KOPT-K1 (cell line): ENCODE results near the gene ILDR1.

ENCODE experiments used
- H3K27ac ChIP-seq: fragments of 200-600 bp; sonication (generic); 2 replicates; pipeline ENCODE4 v1.5.1; 2016; ENCODE audit warnings: antibody characterized with exemption, mild to moderate bottlenecking, low read depth, low read length; ENCODE audit not compliant: poor library complexity, severe bottlenecking
- H3K36me3 ChIP-seq: fragments of 200-600 bp; sonication (generic); 2 replicates; pipeline ENCODE4 v1.5.1; 2017; ENCODE audit warnings: antibody characterized with exemption, mild to moderate bottlenecking, low read length, moderate library complexity; ENCODE audit not compliant: insufficient read depth
- H3K9me3 ChIP-seq: fragments of 200-600 bp; sonication (generic); 2 replicates; pipeline ENCODE4 v1.5.1; 2017; ENCODE audit warnings: antibody characterized with exemption, low read length, mild to moderate bottlenecking; ENCODE audit not compliant: insufficient read depth, poor library complexity, severe bottlenecking

The ILDR1 gene

DNA sequence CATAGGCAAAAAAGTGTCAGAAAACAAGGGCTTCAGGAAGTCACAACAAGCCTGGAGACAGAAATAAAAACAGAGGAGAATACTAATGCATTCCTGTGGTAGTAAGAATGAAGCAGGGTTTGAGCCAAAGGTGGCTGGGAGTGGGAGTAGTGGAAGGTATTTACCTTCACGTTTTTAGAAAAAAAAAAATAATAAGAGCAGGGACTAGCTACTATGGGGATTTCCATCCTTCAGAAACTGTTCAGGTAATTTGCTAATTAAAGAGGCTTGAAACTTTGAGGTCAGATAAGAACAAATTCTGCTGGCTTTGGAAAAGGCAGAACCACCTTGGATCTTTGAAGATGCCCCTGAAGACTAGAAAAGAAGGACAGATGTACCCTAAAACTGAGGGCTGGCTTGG lies 18.4 kb downstream of the ILDR1 start:
- H3K27ac ChIP-seq, result no peak overlapping the region

DNA sequence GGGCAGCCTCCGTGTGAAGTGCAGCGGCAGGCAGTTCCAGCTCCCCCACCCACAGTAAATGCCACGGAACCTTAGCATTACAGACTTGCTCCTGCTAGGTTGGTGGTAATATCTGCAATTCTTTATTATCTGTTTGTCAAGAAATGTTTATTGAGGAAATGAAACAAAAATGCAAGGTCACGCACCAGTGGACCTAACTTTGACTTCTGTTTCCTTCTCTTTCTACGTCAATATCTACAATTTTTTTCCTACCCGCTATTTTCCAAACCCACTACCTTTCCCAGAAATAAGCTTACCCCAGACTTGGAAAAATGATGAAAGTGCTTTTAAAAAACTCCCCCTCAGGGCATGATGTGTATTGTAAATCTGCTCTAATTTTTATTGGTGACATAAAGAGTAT lies 18.9 kb downstream of the ILDR1 start:
- Histone ChIP-seq H3K27ac (no peak overlapping the region), H3K9me3 (no peaks in the 10 kb centered on the region), H3K36me3 (no peaks in the 10 kb centered on the region)

More for the DNA sequence above, 18.4 kb downstream of the ILDR1 start:
- Histone ChIP-seq H3K36me3 (no peaks in the 10 kb centered on the region), H3K9me3 (no peaks in the 10 kb centered on the region)

DNA sequence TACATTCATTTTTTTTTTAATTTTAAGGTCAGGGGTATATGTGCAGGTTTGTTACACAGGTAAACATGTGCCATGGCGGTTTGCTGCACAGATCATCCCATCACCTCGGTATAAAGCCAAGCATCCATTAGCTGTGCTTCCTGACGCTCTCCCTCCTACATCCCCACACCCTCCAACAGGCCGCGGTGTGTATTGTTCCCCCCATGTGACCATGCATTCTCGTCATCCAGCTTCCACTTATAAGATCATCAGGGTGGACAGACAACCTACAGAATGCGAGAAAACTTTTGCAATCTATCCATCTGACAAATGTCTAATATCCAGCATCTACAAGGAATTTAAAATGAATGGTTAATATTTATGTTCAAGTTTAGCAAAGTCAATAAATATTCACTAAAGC lies 19.4 kb downstream of the ILDR1 start:
- Histone ChIP-seq H3K27ac (no peak overlapping the region), H3K36me3 (no peaks in the 10 kb centered on the region), H3K9me3 (no peaks in the 10 kb centered on the region)

DNA sequence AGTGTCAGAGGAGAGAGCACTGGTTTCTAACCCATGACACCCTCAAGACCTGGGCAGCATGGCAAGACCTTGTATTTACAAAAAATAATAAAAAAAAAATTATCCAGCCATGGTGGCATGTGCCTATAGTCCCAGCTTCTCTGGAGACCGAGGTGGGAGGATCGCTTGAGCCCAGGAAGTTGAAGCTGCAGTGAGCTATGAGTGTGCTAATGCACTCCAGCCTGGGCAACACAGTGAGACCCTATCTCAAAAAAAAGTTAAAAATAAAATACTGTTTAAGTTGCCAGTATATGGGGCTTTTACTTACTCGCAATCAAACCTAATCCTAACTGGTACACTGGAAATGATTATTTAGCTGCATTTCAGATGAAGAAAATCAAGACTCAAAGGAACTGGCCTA lies 20.2 kb downstream of the ILDR1 start:
- no peak overlapping the region for H3K27ac ChIP-seq
- no peaks in the 10 kb centered on the region for H3K9me3 ChIP-seq
- H3K36me3 ChIP-seq, result no peaks in the 10 kb centered on the region

DNA sequence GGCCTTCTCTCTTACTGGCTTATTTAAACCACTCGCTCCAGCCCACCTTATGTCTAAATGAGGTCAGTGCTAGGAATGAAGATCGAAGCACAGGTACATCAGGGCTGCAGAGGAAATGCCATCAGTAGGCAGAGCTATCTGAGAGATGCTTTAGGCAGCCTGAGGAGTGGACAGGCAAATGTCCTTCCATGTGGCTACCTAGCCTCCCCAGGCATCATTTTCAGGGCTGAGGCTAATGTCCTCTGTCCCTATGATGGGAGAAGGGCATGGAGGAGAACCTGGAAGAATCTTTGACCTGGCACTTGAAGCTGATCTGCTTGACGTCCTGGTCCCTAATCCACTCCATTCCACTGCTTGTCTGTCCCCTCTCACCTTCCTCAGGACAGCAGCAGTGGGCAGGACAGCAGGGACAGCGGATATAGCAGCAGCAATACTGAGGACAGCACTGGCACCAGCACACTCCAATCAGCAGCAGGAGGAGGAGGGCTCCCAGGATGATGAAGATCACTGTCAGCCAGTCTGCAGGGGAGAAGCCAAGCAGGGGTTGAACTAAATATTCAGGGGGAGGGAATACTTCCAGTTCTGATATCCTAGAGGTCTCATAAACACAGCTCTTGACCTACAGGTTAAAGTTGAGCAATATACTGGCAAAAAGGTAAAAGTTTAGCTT lies 21.0 kb downstream of the ILDR1 start:
- H3K27ac ChIP-seq, result no peak overlapping the region

DNA sequence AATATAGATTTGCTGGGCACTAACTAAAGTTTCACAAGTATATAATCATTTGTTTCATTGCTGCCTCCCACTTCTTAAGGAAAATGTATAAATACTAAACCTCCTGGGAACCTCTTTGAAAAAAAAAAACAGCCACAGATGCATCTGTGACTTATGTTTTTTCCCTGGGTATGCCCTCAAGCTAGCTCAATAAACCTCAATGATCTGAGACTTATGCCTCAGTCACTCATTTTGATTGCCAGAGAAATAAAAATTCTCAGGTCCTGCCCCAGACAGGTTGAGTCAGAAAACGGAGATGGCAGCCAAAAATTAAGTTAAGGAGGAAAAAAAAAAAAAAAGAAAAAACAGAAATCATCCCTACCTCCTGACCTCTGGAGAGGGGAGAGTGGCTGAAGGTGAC lies 22.1 kb downstream of the ILDR1 start:
- H3K9me3 ChIP-seq, result no peaks in the 10 kb centered on the region
- H3K36me3 ChIP-seq, result no peaks in the 10 kb centered on the region
- H3K27ac ChIP-seq, result no peak overlapping the region

More for the DNA sequence above, 21.0 kb downstream of the ILDR1 start:
- Histone ChIP-seq H3K36me3 (no peaks in the 10 kb centered on the region), H3K9me3 (no peaks in the 10 kb centered on the region)

DNA sequence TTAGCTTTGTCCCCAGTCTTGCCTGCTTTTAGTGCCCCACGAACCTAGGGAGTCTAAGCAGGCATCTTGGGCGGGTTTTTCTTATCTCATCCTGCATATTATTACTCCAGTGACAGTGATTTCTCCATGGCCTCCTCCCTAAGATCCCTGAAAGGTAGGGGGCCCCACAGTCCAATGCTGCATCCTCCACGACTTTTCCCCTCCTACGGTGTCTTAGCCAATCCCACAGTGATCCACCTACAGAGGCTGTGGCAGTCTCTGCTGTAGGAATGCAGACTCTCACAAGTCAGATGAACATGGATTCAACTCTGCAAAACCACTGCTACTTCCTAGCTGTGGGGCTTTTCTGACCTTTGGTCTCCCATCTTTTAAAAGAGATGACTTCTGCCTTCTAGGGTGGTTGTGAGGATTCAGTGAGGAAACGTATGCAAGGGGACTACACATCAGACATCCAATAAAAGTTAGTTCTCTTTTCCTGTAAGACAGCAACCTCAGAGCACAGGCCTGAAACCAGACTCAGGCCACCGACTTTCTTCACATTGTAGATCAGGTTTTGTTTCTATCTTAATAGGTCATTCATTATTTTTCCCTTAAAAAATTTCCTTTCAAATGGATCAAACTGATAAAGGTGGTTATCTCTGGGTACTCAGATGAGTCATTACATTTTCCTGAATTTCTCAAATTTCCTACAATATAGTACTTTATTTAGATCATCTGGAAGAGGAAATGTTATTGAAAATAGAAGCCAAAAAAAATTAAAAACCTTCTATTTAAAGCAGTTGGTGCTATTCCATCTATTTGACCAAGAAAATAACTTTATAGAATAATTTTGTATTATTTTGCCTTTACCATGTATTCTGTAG lies 23.2 kb downstream of the ILDR1 start:
- Histone ChIP-seq H3K36me3 (no peaks in the 10 kb centered on the region), H3K27ac (no peak overlapping the region), H3K9me3 (no peaks in the 10 kb centered on the region)

DNA sequence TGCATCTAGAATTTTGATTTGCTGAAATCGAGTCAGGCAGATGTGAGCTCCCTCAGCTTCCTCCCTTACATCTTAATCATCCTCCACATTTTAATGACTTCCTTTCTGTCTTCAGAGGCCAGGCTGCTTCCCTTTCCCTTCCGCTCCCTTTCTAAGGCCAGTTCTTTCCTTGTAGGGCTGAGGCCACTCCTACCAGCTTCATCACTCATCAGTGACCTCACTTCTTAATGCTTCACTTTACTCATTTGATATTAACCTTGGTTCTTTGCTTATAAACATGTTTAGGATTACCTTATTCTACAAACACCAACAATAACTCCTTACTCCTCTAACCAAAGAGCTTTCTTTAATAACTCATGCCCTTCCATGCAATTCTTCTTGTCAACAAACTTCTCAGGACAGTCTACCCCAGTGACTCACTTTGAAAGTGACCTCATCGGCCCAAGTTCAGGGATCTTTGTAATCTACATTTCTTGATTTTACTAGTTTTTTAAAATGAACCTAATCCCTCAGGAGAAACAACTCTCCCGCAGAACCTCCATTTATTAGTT lies 23.9 kb downstream of the ILDR1 start:
- H3K9me3 ChIP-seq, result no peaks in the 10 kb centered on the region
- no peak overlapping the region for H3K27ac ChIP-seq
- no peaks in the 10 kb centered on the region for H3K36me3 ChIP-seq

DNA sequence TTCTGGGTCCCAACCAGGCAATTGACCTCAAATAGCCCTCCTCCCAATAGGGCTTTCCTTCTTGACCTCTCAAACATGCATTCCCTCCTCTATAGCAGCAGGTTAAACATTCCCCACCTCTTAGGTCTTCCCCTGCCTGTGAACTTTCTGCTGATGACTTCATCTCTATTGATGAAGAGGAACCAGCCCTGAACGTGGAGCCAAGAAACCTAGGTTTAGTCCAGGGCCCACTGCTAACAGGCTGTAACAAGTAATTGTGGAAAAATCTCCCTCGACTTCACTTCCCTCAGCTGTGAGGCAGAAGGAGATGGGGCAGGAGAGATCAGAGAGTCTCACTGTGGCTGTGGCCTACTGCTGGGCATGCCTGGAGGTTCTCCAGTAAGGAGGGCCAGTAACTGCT lies 24.7 kb downstream of the ILDR1 start:
- Histone ChIP-seq H3K36me3 (no peaks in the 10 kb centered on the region), H3K27ac (no peak overlapping the region), H3K9me3 (no peaks in the 10 kb centered on the region)

DNA sequence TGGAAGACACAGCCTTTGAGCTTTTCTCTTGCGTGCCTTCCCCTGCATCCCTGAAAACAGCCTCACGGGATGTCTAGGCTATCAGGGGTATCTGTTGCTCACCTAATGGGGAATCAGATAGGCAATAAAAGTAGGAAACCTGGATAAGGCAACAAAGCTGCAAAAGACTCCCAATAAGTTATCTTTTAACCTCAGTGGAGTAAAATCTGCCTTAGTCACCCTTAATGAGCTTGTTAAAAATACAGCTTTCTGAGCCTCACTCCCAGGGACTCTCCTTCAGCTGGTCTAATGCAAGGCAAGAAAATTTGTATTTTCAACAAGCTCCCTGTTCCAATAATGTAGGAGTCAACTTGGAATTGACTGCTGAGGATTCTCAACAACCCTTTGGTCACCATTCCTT lies 25.6 kb downstream of the ILDR1 start:
- no peaks in the 10 kb centered on the region for H3K36me3 ChIP-seq
- no peaks in the 10 kb centered on the region for H3K9me3 ChIP-seq
- no peak overlapping the region for H3K27ac ChIP-seq

DNA sequence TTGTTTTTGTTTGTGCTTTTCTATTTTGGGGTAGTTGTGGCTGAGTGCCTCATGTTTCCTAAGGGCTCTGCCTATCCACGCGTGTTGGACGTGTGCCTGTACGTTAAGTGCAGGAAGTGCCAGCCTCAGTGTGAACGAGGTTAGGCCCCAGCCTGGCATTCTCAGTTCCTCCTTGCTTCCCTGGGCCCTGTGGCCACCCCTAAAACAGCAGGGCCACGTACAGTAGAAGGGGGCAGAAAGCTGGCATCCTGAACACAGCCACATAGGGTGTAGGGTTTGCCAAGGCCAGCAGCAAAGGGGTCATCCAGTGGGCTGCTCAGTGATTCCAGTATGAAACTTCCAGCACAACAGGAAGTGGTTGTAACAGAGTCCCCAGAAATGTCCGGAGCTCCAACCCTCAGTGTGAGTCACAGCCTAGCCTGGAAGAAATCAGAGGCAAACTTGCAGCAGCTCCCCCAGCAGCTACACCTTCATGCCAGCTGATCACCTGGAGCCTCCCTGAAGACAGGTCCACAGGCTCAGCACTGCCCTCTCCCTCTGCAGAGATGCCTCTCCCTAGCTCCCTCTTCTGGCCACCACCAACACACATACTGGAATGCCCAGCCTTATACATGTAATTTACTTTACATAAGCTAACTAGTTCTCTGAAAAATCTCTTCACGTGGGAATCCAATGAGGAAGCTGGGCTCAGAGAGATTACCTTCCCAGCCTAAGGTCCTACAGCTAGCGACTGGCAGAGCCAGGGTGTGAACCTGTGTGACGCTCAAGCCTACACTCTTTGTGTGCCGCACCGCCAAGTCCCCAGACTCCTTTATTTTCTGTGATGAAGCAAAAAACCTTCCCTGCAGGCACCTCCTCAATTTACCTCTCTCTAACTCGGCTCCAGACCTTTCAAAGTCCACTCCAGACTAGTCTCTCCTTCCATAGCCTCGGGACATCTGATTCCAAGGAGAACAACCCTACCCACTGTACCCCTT lies 26.6 kb downstream of the ILDR1 start:
- H3K27ac ChIP-seq, result no peak overlapping the region
- no peaks in the 10 kb centered on the region for H3K36me3 ChIP-seq
- H3K9me3 ChIP-seq, result no peaks in the 10 kb centered on the region

DNA sequence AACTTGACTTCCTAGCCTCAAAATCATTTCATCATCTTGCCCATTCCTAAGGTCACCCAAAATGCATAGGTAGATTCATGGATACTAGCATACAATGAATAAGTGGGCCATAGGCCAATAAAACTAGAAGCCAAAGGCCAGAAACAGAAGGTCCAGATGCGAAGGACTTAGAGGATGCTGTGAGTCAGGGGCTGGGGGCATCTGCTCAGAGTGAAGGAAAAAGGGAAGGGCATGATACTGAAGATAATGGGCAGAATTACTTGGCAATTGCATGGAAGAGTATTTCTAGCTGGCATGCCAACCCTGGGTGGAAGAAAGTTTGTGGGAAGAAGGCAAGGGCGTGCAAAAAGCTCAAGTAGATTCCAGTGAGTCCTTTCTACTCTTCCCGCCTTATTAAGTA lies 27.5 kb downstream of the ILDR1 start:
- Histone ChIP-seq H3K36me3 (no peaks in the 10 kb centered on the region), H3K9me3 (no peaks in the 10 kb centered on the region), H3K27ac (no peak overlapping the region)

DNA sequence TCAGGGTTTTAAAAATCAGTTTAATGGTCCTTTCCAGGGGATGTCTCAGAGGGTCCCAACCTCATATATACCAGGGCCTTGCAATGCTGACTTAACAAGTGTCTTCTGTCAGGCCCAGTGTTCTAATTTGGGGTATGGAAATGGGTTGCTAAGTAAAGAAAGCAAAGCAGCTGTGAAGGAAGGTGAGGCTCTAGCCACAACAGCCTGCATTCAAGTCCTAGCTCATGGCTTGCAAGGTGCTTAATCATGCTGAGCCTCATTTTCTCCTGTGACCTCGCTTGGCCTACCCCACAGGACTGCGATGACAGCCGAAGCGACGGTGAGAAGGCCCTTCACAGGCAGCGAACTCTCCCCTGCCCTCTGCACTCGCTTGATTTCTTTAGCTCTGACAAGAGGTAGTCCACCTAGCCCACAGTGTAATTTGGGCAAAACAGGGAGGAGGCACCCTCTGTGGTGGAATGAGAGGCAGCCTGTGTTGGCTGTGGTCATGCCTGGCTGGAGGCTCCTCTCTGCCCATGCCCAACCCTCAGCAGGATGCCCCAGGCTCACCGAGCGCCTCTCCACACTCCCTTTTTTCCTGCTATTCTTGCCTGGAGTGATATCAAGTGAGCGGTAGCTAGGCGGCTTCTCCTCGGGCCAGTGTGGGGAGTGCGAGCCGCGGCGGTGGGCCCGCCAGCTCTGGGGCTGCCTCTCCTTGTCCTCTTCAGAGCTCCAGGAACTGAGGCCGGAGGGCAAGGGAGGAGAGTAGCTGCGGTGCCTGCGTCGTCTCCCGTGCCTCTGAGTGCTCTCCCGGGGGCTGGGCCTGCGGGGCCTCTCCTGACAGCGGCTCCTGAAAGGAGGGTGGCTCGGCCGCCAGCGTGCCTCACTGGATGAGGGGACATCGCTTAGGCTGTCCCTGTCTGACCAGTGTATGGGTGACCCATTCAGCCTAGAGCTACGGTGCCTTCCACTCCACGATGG lies 29.2 kb downstream of the ILDR1 start:
- no peaks in the 10 kb centered on the region for H3K9me3 ChIP-seq
- no peaks in the 10 kb centered on the region for H3K36me3 ChIP-seq
- no peak overlapping the region for H3K27ac ChIP-seq

DNA sequence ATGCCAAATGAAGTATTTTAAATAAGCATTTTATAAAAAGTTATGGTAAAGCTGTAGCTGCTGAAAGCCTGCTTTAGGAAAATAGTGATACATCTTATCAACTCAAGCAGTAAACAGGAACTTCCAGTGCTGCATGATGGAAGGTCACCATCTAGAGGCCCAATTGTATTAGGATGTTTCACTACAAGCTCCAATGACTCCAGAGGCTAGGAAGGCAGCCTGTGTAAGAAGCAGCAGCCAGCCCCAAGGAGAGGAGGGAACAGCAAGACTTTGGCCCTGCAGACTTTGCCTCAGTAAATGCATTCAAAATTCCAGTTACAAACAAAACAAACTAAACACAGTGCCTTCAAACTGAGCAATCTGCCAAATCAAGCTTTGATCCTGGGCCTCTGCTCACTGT lies 32.1 kb downstream of the ILDR1 start:
- Histone ChIP-seq H3K27ac (no peak overlapping the region), H3K9me3 (no peaks in the 10 kb centered on the region), H3K36me3 (no peaks in the 10 kb centered on the region)
